ENCODE measurements around the gene MMP17.

DNA sequence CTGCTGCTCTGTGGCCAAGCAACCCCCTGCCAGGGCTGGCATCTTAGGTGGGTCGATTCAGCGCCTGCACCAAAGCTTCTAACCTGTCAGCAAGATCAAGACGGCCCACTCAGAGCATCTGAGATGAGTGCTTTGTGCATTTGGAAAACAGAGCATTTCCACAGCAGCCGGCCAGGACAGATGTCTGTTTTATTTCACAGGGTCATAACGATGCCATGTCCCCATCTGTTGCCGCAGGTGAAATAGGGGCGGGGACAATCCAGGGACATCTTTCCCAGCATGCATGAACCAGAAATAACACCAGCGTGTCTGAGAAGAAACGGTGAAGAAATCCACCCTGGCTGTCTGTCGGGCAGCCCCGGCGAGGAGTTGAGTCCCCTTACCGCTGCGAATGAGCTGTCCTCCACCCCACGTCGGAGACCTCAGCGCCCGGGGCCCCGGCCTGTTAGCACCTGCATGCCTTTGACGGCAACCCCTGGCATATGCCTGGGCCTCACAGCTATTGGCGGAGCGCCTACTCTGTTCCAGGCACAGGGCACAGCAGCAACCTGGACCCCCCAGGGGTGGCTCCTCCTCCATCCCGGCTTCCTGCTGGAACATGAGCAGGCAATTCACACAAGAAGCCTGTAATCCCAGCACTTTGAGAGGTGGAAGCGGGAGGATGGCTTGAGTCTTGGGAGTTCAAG lies 35.7 kb downstream of the MMP17 start:
- TF ChIP-seq, protein P1, sequence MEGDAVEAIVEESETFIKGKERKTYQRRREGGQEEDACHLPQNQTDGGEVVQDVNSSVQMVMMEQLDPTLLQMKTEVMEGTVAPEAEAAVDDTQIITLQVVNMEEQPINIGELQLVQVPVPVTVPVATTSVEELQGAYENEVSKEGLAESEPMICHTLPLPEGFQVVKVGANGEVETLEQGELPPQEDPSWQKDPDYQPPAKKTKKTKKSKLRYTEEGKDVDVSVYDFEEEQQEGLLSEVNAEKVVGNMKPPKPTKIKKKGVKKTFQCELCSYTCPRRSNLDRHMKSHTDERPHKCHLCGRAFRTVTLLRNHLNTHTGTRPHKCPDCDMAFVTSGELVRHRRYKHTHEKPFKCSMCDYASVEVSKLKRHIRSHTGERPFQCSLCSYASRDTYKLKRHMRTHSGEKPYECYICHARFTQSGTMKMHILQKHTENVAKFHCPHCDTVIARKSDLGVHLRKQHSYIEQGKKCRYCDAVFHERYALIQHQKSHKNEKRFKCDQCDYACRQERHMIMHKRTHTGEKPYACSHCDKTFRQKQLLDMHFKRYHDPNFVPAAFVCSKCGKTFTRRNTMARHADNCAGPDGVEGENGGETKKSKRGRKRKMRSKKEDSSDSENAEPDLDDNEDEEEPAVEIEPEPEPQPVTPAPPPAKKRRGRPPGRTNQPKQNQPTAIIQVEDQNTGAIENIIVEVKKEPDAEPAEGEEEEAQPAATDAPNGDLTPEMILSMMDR (IDR thresholded peaks at IDR 0.05; ENCODE audit: low read depth, low read length), result no peak
- TF ChIP-seq POLR2A (IDR thresholded peaks at IDR 0.05; ENCODE audit: extremely low read depth, insufficient read length) (no peak), MYC (IDR thresholded peaks at IDR 0.05; ENCODE audit: low read depth, low read length) (no peak)

Measured in NB4 (cell line).